ENCODE measurements around the gene CPEB3.
"Not testable (repeated sequence)": the region's sequence is repeated elsewhere in the genome, so short reads cannot be mapped to it uniquely, and the experiment has no call there.

The CPEB3 gene

GRCh38 chr10:92066386-92066785, 224.5 kb downstream of the CPEB3 start:
- Histone ChIP-seq H3K4me3 (ENCODE audit: low read depth, low read length) (no peak overlapping the region), H3K9me3 (ENCODE audit: control insufficient read depth, insufficient read depth, low read depth, low read length) (no peaks in the 10 kb centered on the region), H3K27ac (ENCODE audit: low read depth, low read length) (no peak overlapping the region)

DNA sequence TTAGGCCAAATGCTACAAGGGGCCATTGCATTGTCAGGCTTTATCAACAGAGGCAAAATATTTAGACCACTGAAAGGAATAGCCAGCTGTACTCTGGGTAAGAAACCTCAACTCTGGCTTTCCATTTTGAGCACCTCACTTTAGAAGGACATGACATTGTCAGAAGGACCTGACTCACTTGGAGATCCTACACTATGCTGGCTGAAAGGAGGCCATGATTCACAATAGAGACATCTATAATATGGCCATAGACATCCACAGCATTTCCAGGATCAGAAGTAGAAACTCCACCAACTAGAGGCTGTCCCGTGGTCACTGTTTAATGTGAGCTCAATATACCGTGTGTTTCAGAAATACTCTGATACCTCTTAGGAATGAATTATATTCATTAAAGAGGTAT, 226.4 kb downstream of the CPEB3 start:
- no peaks in the 10 kb centered on the region for H3K27me3 ChIP-seq (ENCODE audit: control insufficient read depth, insufficient read depth, low read length)

More at GRCh38 chr10:92066386-92066785, 224.5 kb downstream of the CPEB3 start:
- Histone ChIP-seq H3K9ac (ENCODE audit: low read length) (no peak overlapping the region), H3K36me3 (ENCODE audit: control insufficient read depth, insufficient read depth, low read length) (no peaks in the 10 kb centered on the region), H3K4me1 (ENCODE audit: control insufficient read depth, insufficient read depth, low read length) (no peaks in the 10 kb centered on the region), H3K27me3 (ENCODE audit: control insufficient read depth, insufficient read depth, low read length) (no peaks in the 10 kb centered on the region)

GRCh38 chr10:92062273-92062672, 228.6 kb downstream of the CPEB3 start:
- no peak overlapping the region for H3K9ac ChIP-seq (ENCODE audit: low read length)
- no peaks in the 10 kb centered on the region for H3K36me3 ChIP-seq (ENCODE audit: control insufficient read depth, insufficient read depth, low read length)
- H3K4me1 ChIP-seq (ENCODE audit: control insufficient read depth, insufficient read depth, low read length): no peaks in the 10 kb centered on the region
- no peak overlapping the region for H3K27ac ChIP-seq (ENCODE audit: low read depth, low read length)
- H3K4me3 ChIP-seq (ENCODE audit: low read depth, low read length): no peak overlapping the region
- no peaks in the 10 kb centered on the region for H3K9me3 ChIP-seq (ENCODE audit: control insufficient read depth, insufficient read depth, low read depth, low read length)
- no peaks in the 10 kb centered on the region for H3K27me3 ChIP-seq (ENCODE audit: control insufficient read depth, insufficient read depth, low read length)

More for the DNA sequence above, 226.4 kb downstream of the CPEB3 start:
- Histone ChIP-seq H3K27ac (ENCODE audit: low read depth, low read length) (no peak overlapping the region), H3K36me3 (ENCODE audit: control insufficient read depth, insufficient read depth, low read length) (no peaks in the 10 kb centered on the region), H3K9me3 (ENCODE audit: control insufficient read depth, insufficient read depth, low read depth, low read length) (no peaks in the 10 kb centered on the region), H3K4me1 (ENCODE audit: control insufficient read depth, insufficient read depth, low read length) (no peaks in the 10 kb centered on the region), H3K4me3 (ENCODE audit: low read depth, low read length) (no peak overlapping the region), H3K9ac (ENCODE audit: low read length) (no peak overlapping the region)

GRCh38 chr10:92054807-92055206, 236.1 kb downstream of the CPEB3 start:
- no peaks in the 10 kb centered on the region for H3K27me3 ChIP-seq (ENCODE audit: control insufficient read depth, insufficient read depth, low read length)
- H3K9me3 ChIP-seq (ENCODE audit: control insufficient read depth, insufficient read depth, low read depth, low read length): no peaks in the 10 kb centered on the region
- no peak overlapping the region for H3K27ac ChIP-seq (ENCODE audit: low read depth, low read length)
- H3K36me3 ChIP-seq (ENCODE audit: control insufficient read depth, insufficient read depth, low read length): no peaks in the 10 kb centered on the region
- no peaks in the 10 kb centered on the region for H3K4me1 ChIP-seq (ENCODE audit: control insufficient read depth, insufficient read depth, low read length)
- H3K9ac ChIP-seq (ENCODE audit: low read length): no peak overlapping the region
- H3K4me3 ChIP-seq (ENCODE audit: low read depth, low read length): no peak overlapping the region

DNA sequence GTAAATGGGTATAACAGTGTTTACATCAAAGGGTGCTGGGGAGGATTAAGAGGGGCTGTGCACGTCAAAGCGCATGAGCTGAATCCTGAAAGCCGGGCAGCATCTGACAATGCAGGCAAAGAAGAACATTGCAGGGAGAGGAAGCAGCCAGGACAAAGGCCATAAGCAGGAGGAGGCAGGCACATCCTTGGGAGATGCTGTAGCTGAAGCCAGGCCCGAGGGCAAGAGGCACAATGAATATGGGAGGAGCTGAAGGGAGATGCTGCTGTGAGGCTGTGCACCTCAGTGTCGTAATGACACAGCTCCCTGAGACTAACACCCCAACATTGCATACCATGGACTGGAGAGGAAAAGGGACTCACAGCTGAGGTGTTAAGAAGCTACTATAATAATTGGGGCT, 238.1 kb downstream of the CPEB3 start:
- no peaks in the 10 kb centered on the region for H3K4me1 ChIP-seq (ENCODE audit: control insufficient read depth, insufficient read depth, low read length)
- no peak overlapping the region for H3K4me3 ChIP-seq (ENCODE audit: low read depth, low read length)
- H3K27me3 ChIP-seq (ENCODE audit: control insufficient read depth, insufficient read depth, low read length): no peaks in the 10 kb centered on the region
- H3K27ac ChIP-seq (ENCODE audit: low read depth, low read length): no peak overlapping the region
- no peak overlapping the region for H3K9ac ChIP-seq (ENCODE audit: low read length)
- H3K36me3 ChIP-seq (ENCODE audit: control insufficient read depth, insufficient read depth, low read length): no peaks in the 10 kb centered on the region
- H3K9me3 ChIP-seq (ENCODE audit: control insufficient read depth, insufficient read depth, low read depth, low read length): no peaks in the 10 kb centered on the region

GRCh38 chr10:92052088-92052487, 238.8 kb downstream of the CPEB3 start:
- Histone ChIP-seq H3K27ac (ENCODE audit: low read depth, low read length) (no peak overlapping the region), H3K4me1 (ENCODE audit: control insufficient read depth, insufficient read depth, low read length) (no peaks in the 10 kb centered on the region), H3K27me3 (ENCODE audit: control insufficient read depth, insufficient read depth, low read length) (no peaks in the 10 kb centered on the region), H3K9me3 (ENCODE audit: control insufficient read depth, insufficient read depth, low read depth, low read length) (no peaks in the 10 kb centered on the region), H3K9ac (ENCODE audit: low read length) (no peak overlapping the region), H3K36me3 (ENCODE audit: control insufficient read depth, insufficient read depth, low read length) (no peaks in the 10 kb centered on the region), H3K4me3 (ENCODE audit: low read depth, low read length) (no peak overlapping the region)

DNA sequence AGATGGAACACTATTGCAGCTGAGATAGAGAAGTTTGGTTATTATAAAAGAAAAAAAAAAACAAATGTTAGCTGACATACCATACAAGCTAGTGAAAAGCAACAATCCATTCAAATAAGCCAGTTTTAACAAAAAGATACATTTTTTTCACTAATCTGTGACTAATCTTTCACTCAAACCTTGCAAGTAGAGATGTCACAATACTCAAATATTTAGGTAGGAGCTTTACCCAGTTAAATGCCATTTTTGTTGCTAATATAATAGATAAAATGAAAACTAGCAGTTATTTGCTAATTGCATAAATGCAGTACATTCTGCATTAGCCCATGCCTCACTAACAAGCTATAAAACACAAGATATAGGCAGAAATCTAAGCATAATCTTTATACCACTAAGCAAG, 243.7 kb downstream of the CPEB3 start:
- Histone ChIP-seq H3K36me3 (ENCODE audit: control insufficient read depth, insufficient read depth, low read length) (no peaks in the 10 kb centered on the region), H3K9me3 (ENCODE audit: control insufficient read depth, insufficient read depth, low read depth, low read length) (no peaks in the 10 kb centered on the region), H3K4me1 (ENCODE audit: control insufficient read depth, insufficient read depth, low read length) (peaks cover 8% of the 10 kb centered on the region; the same call in 1 of the 2 replicates), H3K9ac (ENCODE audit: low read length) (no peak overlapping the region), H3K27me3 (ENCODE audit: control insufficient read depth, insufficient read depth, low read length) (no peaks in the 10 kb centered on the region; the same call in 1 of the 2 replicates), H3K27ac (ENCODE audit: low read depth, low read length) (no peak overlapping the region), H3K4me3 (ENCODE audit: low read depth, low read length) (no peak overlapping the region)

- no peak overlapping the region for H3K9ac ChIP-seq (ENCODE audit: low read length)
Observed at GRCh38 chr10:92045641-92046106, 245.2 kb downstream of the CPEB3 start.

DNA sequence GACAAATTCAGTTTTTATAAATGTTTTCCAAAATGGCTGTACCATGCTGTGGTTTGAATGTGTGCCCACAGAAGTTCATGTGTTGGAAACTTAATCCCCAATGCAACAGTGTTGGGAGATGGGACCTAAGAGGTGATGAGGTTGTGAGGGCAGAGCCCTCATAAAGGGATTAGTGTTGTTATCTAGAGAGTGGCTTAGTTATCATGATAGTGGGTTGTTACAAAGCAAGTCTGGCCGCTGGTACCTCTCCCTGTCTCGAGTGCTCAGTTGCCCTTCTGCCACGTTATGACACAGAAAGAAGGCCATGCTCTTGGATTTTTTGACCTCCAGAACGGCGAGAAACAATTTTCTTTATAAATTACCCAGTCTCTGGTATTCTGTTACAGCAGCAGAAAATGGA, 248.3 kb downstream of the CPEB3 start:
- H3K36me3 ChIP-seq (ENCODE audit: control insufficient read depth, insufficient read depth, low read length): no peaks in the 10 kb centered on the region
- no peak overlapping the region for H3K9ac ChIP-seq (ENCODE audit: low read length)
- H3K4me1 ChIP-seq (ENCODE audit: control insufficient read depth, insufficient read depth, low read length): peaks cover 13% of the 10 kb centered on the region; the same call in 1 of the 2 replicates
- no peak overlapping the region for H3K4me3 ChIP-seq (ENCODE audit: low read depth, low read length)
- H3K9me3 ChIP-seq (ENCODE audit: control insufficient read depth, insufficient read depth, low read depth, low read length): no peaks in the 10 kb centered on the region
- H3K27me3 ChIP-seq (ENCODE audit: control insufficient read depth, insufficient read depth, low read length): no peaks in the 10 kb centered on the region; the same call in 1 of the 2 replicates
- H3K27ac ChIP-seq (ENCODE audit: low read depth, low read length): no peak overlapping the region

More at GRCh38 chr10:92045641-92046106, 245.2 kb downstream of the CPEB3 start:
- H3K4me1 ChIP-seq (ENCODE audit: control insufficient read depth, insufficient read depth, low read length): peaks cover 13% of the 10 kb centered on the region; the same call in 1 of the 2 replicates
- no peak overlapping the region for H3K27ac ChIP-seq (ENCODE audit: low read depth, low read length)
- H3K36me3 ChIP-seq (ENCODE audit: control insufficient read depth, insufficient read depth, low read length): no peaks in the 10 kb centered on the region
- H3K27me3 ChIP-seq (ENCODE audit: control insufficient read depth, insufficient read depth, low read length): no peaks in the 10 kb centered on the region; the same call in 1 of the 2 replicates
- peak overlapping the region; percentile 36; the same call in 1 of the 2 replicates for H3K4me3 ChIP-seq (ENCODE audit: low read depth, low read length)
- H3K9me3 ChIP-seq (ENCODE audit: control insufficient read depth, insufficient read depth, low read depth, low read length): no peaks in the 10 kb centered on the region

DNA sequence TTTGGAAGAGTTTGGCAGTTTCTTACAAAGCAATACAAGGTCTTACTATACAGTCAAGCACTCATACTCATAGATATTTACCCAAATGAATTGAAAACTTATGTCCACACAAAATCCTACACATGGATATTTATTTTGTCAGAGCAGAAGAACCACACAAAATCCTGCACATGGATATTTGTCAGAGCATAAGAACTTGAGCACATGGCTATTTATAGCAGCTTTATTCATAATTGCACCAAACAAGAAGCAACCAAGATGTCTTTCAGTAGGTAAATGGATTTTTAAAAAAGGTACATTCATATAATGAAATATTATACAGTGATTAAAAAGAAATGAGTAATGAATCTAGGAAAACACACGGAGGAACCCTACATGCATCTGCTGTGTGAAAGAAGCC, 251.9 kb downstream of the CPEB3 start:
- no peak overlapping the region for H3K9ac ChIP-seq (ENCODE audit: low read length)
- no peaks in the 10 kb centered on the region for H3K9me3 ChIP-seq (ENCODE audit: control insufficient read depth, insufficient read depth, low read depth, low read length)
- peaks cover 8% of the 10 kb centered on the region; the same call in 1 of the 2 replicates for H3K4me1 ChIP-seq (ENCODE audit: control insufficient read depth, insufficient read depth, low read length)
- H3K4me3 ChIP-seq (ENCODE audit: low read depth, low read length): no peak overlapping the region
- H3K36me3 ChIP-seq (ENCODE audit: control insufficient read depth, insufficient read depth, low read length): no peaks in the 10 kb centered on the region
- no peak overlapping the region for H3K27ac ChIP-seq (ENCODE audit: low read depth, low read length)
- H3K27me3 ChIP-seq (ENCODE audit: control insufficient read depth, insufficient read depth, low read length): no peaks in the 10 kb centered on the region

- H3K9me3 ChIP-seq (ENCODE audit: control insufficient read depth, insufficient read depth, low read depth, low read length); H3K27me3 ChIP-seq (ENCODE audit: control insufficient read depth, insufficient read depth, low read length); H3K4me3 ChIP-seq (ENCODE audit: low read depth, low read length); H3K27ac ChIP-seq (ENCODE audit: low read depth, low read length); H3K9ac ChIP-seq (ENCODE audit: low read length): not testable (repeated sequence)
- H3K4me1 ChIP-seq (ENCODE audit: control insufficient read depth, insufficient read depth, low read length): peaks cover 16% of the 10 kb centered on the region
- H3K36me3 ChIP-seq (ENCODE audit: control insufficient read depth, insufficient read depth, low read length): peaks cover 31% of the 10 kb centered on the region
Observed at GRCh38 chr10:92033070-92033469, 257.8 kb downstream of the CPEB3 start.

All from HUES6 (cell line).